Iris pigment epithelial cell (primary cell): ENCODE data around the gene TK2.

Experiments used
- DNase-seq: peaks from one replicate; pipeline ENCODE4 v3.0.0-alpha.2; 2011; ENCODE audit warnings: low read depth

Gene TK2

GRCh38 chr16:66544016-66544757 lies 5.7 kb downstream of the TK2 start:
- DNase-seq = no peak

GRCh38 chr16:66543541-66543940 lies 6.4 kb downstream of the TK2 start:
- DNase-seq = no peak

- DNase-seq = no peak
Measured at GRCh38 chr16:66542396-66542795, 7.5 kb downstream of the TK2 start.

DNA sequence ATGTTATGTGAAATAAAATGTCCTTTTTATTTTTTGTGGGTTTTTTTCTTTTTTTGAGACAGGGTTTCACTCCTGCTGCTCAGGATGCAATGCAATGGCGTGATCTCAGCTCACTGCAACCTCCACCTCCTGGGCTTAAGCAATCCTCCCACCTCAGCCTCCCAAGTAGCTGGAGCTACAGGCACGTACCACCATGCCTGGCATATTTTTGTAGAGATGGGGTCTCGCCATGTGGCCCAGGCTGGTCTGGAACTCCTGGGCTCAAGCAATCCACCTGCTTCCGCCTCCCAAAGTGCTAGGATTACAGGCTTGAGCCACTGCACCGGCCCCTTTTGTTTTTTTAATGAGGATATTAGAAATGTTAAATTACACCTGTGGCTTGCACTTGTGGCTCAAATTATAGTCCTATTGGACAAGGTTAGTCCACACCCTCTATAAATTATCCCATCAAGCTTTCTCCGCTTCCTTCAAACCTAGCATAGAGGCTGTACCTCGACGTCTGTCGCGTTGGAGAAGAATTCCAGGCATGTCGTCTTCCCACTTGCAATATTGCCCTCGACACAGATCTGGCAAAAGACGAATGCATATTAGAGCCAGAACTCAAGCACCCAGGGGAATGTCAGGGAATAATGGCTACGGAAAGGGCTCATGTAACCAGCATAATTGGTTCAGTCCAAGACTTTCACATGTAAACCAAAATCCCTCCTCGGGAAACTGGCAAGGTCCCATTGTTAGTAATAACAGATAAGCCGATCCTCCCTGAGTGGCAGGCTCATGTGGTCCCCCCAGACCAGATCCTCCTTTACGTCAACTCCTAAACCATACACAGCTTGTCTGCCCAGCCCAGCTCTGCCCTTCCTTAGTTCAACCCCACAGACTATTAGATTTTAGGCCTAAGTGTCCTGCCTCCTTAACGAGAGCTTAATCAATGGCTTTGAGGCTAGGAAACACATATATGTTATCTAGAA lies 8.2 kb downstream of the TK2 start:
- no peak for DNase-seq

DNA sequence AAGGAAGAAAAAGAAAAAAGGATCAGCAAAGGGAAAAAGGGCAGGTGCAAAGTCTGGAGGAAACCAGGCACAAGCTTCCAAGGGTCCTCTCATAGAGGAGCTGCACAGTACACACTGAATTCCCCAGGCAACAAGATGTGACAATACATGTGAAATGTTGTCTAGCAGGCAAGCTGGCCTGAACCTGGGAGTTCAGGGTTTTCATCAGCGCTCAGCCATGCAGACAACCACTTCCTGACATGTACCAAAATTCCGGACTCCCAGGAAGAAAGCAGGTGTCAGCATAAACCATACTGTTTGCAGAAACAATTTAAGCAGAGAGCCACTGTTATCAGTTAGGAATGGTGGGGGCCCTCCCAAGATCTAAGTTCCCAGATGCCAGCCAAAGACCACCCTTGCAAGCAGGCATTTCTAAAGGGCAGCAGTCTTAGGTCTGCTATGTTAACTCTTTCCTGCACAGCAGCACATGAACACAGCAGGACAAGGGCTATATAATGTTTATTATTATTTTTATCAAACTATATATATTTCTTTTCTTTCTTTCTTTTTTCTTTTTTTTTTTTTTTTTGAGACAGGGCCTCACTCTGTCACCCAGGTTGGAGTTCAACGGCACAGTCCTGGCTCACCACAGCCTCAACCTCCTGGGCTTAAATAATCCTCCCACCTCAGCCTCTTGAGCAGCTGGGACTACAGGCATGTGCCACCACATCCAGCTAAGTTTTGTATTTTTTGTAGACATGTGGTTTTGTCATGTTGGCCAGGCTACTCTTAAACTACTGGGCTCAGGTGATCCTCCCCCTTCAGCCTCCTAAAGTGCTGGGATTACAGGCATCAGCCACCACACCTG lies 10.1 kb downstream of the TK2 start:
- DNase-seq = peak; percentile 54

DNA sequence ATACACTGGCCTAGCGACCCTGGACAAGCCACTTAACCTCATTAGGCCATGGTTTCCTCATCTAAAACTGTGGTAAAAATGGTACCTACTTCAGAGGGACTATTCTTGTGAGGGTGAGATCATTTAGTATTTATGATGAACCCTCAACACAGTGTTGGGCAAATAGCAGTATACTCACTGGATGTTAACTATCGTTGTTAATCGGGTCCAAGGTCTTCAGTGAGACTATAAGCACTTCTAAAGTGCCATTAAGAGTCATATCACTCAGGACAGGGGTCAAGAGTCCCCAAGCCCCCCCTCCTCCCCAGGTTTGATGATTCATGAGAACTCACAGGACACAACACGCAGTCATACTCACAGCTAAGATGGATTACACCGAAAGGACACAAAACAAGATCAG lies 11.0 kb downstream of the TK2 start:
- no peak for DNase-seq

- no peak for DNase-seq
Measured at GRCh38 chr16:66537236-66537635, 12.7 kb downstream of the TK2 start.

DNA sequence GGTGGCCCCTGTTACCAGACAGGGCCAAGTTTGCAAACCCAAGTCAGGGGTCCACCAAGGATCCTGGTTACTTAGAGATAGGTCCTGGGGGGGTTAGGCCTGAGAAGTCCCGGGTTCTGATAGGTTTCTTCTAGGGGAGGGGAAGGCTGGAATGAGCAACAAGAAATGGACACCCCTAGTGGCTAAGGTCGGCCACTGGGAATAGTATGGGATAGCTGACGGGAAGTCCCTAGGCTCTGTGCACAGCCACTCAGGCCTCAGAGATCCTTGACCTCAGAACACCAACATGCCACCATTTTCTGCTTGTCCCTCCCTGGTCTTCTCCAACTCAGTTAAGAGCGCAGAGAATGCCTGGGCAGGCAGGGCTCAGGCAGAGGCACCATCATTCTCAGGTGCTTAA lies 13.4 kb downstream of the TK2 start:
- DNase-seq = no peak

- DNase-seq = no peak
Measured at GRCh38 chr16:66534376-66534799, 15.5 kb downstream of the TK2 start.

GRCh38 chr16:66529475-66529874 lies 20.4 kb downstream of the TK2 start:
- DNase-seq = no peak

DNA sequence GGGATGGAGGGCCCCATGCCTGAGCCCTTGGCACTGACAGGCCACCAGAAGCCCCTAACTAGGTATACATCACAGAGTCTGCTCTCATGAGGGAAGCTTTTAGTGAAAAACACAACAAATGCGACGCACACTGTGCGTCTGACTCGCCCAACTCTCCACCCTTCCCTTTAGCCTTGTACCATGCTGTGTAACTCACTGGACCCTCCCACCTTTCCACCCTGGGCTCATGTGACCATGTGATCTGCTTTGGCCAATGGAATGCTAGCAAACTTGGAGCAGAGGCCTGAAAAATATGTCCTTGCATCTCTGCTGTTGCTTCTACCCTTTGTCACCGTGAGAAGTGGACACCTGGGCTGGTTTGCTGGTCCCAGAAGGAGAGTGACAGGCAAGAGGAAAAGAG lies 21.6 kb downstream of the TK2 start:
- DNase-seq = no peak

DNA sequence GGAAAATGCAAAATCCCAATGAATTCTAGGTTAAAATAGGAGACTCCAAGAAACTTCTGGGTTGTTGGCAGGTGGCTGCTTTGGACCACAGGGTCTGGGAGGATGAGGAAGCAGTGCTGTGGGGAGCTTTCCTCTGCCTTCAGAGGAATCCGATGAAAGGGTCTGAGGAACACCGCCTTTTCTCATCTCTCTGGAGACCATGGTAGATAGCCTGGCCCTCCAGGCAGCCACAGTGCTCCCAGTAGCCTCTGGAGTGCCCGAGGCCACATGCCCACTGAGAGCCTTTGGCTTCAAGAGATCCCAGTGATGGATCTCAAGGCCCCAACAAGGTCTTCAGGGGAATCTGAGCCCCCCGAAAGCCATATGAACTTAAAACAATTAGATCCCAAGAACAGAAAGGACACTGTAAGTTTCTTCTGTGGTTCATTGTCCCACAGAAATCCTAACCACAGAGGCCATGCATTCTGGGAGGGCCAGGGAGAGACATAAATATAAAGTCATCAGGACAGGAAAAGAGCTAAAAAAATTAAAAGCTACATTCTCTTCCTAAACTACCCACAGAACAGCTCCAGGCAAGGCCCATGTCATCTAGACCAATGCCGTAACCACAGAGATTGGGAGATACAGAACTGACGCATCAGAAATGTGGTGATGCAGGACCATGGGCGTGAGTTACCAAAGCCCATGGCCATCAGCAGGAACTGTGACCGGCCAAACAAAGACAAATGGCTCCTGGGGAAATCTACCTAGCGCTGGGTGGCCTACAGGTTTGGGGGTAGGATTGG lies 24.3 kb downstream of the TK2 start:
- DNase-seq = no peak

GRCh38 chr16:66524601-66525164 lies 25.2 kb downstream of the TK2 start:
- no peak for DNase-seq

- no peak for DNase-seq
Measured at GRCh38 chr16:66523861-66524354, 26.0 kb downstream of the TK2 start.

DNA sequence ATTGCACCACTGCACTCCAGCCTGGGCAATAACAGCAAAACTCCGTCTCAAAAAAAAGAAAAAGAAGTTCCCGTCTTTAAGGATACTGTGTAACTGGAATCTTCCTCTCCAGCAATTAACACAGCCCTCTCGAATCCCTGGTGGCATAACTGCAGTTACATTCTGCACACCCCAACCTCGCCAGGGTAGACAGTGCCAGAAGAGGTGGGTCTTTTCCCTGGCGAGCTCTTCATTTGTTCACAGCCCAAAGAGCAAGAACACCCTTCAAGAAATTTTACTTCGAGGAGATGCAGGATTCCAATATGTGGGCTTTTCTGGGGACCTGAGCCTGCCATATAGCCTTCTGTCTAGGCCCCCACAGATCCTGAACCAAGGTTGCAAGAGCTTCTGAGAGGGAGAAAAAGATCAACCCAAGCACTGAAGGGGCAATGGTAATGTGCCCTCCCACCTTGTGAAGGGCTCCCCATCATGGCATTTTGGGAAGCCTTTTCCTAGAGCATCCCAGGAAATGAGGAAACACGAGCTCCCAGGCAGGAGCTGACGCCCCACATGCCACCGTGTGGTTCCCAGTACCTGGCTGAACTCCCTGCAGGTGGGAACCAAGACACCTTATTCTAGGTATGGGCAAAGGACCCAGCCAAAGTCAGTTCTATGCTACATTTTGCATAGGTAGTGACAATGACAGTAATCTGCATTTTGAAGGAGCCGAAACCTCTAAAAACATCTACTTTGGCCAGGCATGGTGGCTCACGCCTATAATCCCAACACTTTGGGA lies 26.9 kb downstream of the TK2 start:
- no peak for DNase-seq

DNA sequence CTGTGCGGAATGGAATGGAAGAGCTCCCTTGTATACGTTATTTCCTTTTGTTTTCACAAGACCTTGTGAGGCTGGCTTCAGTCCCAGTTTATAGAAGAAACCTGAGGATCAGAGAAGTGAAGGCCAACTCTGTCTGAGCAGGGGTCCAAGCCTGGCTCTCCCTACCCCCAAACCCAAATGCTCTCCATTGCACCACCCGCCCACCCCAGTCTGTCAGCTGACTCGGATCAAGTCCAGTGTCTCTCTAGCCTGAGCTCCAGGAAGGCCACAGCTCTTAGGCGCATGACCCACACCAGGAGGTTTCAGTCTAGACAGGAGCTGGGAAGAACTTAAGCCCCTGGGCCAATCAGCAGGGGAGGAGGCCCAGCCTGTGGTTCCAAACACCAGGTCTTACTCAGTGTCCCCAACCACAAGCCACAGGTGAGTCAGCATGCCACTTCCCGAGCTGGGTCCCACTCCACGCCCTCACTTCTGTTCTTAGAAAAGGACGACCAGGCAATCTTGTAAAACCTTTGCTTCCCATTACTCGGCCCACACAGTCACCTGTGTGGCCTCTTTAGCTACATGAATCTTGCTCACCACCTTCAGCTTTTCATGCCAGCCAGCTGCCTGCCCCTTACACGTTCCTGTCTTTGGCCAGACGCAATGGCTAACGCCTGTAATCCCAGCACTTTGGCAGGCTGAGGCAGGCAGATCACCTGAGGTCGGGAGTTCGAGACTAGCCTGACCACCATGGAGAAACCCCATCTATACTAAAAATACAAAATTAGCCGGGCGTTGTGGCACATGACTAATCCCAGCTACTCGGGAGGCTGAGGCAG lies 27.8 kb downstream of the TK2 start:
- DNase-seq = peak; percentile 93

DNA sequence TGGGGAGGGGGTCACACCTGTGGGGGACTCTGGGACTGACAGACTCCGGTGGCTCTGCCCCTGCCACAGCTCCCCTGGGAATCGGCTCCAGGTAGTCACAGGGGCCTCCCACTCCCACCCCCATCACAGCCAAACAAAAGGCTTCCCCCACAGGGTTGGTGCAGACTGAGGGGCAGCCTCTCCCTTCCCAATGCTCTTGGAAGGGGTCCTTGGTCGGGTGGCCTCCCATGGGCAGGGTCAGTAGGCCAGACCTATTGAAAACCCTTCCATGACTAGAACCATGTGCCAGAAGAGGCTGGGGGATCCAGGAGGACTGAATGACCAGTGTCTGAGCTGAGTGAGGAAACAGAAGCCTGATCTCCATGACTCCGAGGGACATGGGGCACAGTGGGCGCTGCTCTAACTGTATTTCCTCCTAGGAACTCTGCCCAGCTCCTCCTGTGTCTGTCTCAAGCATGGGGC lies 28.6 kb downstream of the TK2 start:
- no peak for DNase-seq

- DNase-seq = no peak
Measured at GRCh38 chr16:66520406-66521170, 29.3 kb downstream of the TK2 start.
